GM21367 (cell line): ENCODE data around the gene TEX22.

ENCODE experiments used
- ATAC-seq: cut with Tn5 transposase; IDR thresholded peaks from one replicate; pipeline ENCODE4 v1.9.1; 2021; ENCODE audit not compliant: unreplicated experiment

TEX22 gene

GRCh38 chr14:105384041-105384557, 14.2 kb upstream of the TEX22 start:
- ATAC-seq: no peak

GRCh38 chr14:105384605-105385321, 13.6 kb upstream of the TEX22 start:
- no peak for ATAC-seq

GRCh38 chr14:105385322-105385637, 13.1 kb upstream of the TEX22 start:
- no peak for ATAC-seq

- ATAC-seq: no peak
Observed at GRCh38 chr14:105385698-105386365, 12.5 kb upstream of the TEX22 start.

- ATAC-seq: no peak
Observed at GRCh38 chr14:105386581-105387529, 11.5 kb upstream of the TEX22 start.

GRCh38 chr14:105387530-105387922, 10.8 kb upstream of the TEX22 start:
- ATAC-seq: no peak

GRCh38 chr14:105388110-105388951, 10.0 kb upstream of the TEX22 start:
- ATAC-seq: no peak

- no peak for ATAC-seq
Observed at GRCh38 chr14:105388976-105389375, 9.4 kb upstream of the TEX22 start.

GRCh38 chr14:105389534-105389933, 8.8 kb upstream of the TEX22 start:
- no peak for ATAC-seq

- ATAC-seq: no peak
Observed at GRCh38 chr14:105389976-105390848, 8.1 kb upstream of the TEX22 start.

GRCh38 chr14:105390849-105391500, 7.4 kb upstream of the TEX22 start:
- ATAC-seq: no peak

GRCh38 chr14:105391541-105391940, 6.8 kb upstream of the TEX22 start:
- ATAC-seq: no peak

- no peak for ATAC-seq
Observed at GRCh38 chr14:105392131-105393090, 5.9 kb upstream of the TEX22 start.

- ATAC-seq: no peak
Observed at GRCh38 chr14:105393151-105393550, 5.2 kb upstream of the TEX22 start.

- no peak for ATAC-seq
Observed at GRCh38 chr14:105394714-105395537, 3.4 kb upstream of the TEX22 start.

- ATAC-seq: no peak
Observed at GRCh38 chr14:105395538-105395854, 2.8 kb upstream of the TEX22 start.

- no peak for ATAC-seq
Observed at GRCh38 chr14:105397350-105397931, 897 bp upstream of the TEX22 start.
